ENCODE results near the gene NR1H2. TPM values are rescaled to one million over a fixed set of nuclear protein-coding genes. Genes with fewer than 3 reads are reported as not detected.

Gene NR1H2
- total RNA-seq, 2 experiments from 2014 or later: 73.9 to 75.6 TPM

Other genes with a start within 250 kb of the NR1H2 start
- not detected for gene IZUMO2, start 213.2 kb upstream of the NR1H2 start, total RNA-seq
- gene MYH14, start 172.8 kb upstream of the NR1H2 start, total RNA-seq: not detected
- 1 to 10 TPM; 5.4 to 6.2 TPM for gene KCNC3, start 47.1 kb upstream of the NR1H2 start, total RNA-seq
- gene NAPSA, start 10.8 kb upstream of the NR1H2 start, total RNA-seq: 10 to 100 TPM; 88.8 to 99.8 TPM
- gene POLD1, start 7.9 kb downstream of the NR1H2 start, total RNA-seq: 100 to 1,000 TPM; 190 to 191 TPM
- under 1 TPM; 0.45 to 0.80 TPM for gene SPIB, start 42.5 kb downstream of the NR1H2 start, total RNA-seq
- gene MYBPC2, start 56.4 kb downstream of the NR1H2 start, total RNA-seq: under 1 TPM; 0.38 to 0.94 TPM
- gene EMC10, start 100.0 kb downstream of the NR1H2 start, total RNA-seq: 10 to 100 TPM; 37.5 to 37.6 TPM
- under 1 TPM; 0.77 to 0.88 TPM for gene GARIN5A, start 100.4 kb downstream of the NR1H2 start, total RNA-seq
- gene JOSD2, start 134.7 kb downstream of the NR1H2 start, total RNA-seq: 10 to 100 TPM; 29.5 to 36.2 TPM
- gene ASPDH, start 137.5 kb downstream of the NR1H2 start, total RNA-seq: not detected
- gene LRRC4B, start 192.0 kb downstream of the NR1H2 start, total RNA-seq: not detected